Ishikawa (cell line): Measurements from ENCODE around the gene PTPRD.

Experiments
- CEBPB ChIP-seq: IDR thresholded peaks from 2 replicates; pipeline ENCODE4 v1.6.1; 2012
- CREB1 ChIP-seq: IDR thresholded peaks from 2 replicates; pipeline ENCODE4 v1.6.1; 2012; ENCODE audit warnings: low read depth
- EP300 ChIP-seq: IDR thresholded peaks from 2 replicates; pipeline ENCODE4 v1.6.1; 2012; ENCODE audit warnings: borderline replicate concordance
- FOXM1 ChIP-seq: IDR thresholded peaks from 2 replicates; pipeline ENCODE4 v1.6.1; 2012; ENCODE audit warnings: low read depth, borderline replicate concordance
- NFIC ChIP-seq: IDR thresholded peaks from 2 replicates; pipeline ENCODE4 v1.6.1; 2012
- RAD21 ChIP-seq: IDR thresholded peaks from 2 replicates; pipeline ENCODE4 v1.6.1; 2012; ENCODE audit warnings: low read depth
- TAF1 ChIP-seq: IDR thresholded peaks from 2 replicates; pipeline ENCODE4 v1.6.1; 2012; ENCODE audit warnings: low read depth, mild to moderate bottlenecking
- TCF12 ChIP-seq: IDR thresholded peaks from 2 replicates; pipeline ENCODE4 v1.6.1; 2012; ENCODE audit warnings: low read depth
- TEAD4 ChIP-seq: IDR thresholded peaks from 2 replicates; pipeline ENCODE4 v1.6.1; 2012
- YY1 ChIP-seq: IDR thresholded peaks from 2 replicates; pipeline ENCODE4 v1.6.1; 2012; ENCODE audit warnings: low read depth
- ZBTB7A ChIP-seq: IDR thresholded peaks from 2 replicates; pipeline ENCODE4 v1.6.1; 2012; ENCODE audit warnings: low read depth
- TF ChIP-seq, protein P1 (sequence below): IDR thresholded peaks from 2 replicates; pipeline ENCODE4 v1.6.1; 2012
- TF ChIP-seq, protein P2 (sequence below): IDR thresholded peaks from 2 replicates; pipeline ENCODE4 v1.6.1; 2012
- TF ChIP-seq, protein P3 (sequence below): IDR thresholded peaks from 2 replicates; pipeline ENCODE4 v1.6.1; 2012; ENCODE audit warnings: low read depth, mild to moderate bottlenecking

Gene PTPRD

DNA sequence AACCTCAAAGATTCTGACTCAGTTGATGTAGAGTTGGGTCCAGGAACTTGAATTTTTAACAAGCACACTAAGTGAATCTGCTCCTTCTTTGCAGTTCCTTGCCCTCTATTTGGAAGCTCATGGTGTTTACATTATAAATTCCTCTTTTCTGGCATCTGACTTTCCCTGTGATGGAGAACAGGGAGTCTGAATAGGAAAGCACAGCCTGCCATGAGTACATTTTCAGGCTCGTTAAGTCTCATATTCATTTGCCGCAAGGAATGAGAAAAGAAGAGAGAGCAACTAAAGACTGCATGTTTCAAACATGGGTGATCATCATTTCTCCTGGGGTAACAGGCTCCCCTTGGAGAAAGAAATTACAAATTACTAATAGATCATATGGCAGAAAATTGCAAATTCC lies 2345.2 kb downstream of the PTPRD start:
- TF ChIP-seq TAF1, result no peak
- no peak for TF ChIP-seq YY1
- TF ChIP-seq EP300, result no peak
- TF ChIP-seq, protein P1, sequence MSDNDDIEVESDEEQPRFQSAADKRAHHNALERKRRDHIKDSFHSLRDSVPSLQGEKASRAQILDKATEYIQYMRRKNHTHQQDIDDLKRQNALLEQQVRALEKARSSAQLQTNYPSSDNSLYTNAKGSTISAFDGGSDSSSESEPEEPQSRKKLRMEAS, result no peak
- TF ChIP-seq CREB1, result no peak
- TF ChIP-seq CEBPB, result no peak

DNA sequence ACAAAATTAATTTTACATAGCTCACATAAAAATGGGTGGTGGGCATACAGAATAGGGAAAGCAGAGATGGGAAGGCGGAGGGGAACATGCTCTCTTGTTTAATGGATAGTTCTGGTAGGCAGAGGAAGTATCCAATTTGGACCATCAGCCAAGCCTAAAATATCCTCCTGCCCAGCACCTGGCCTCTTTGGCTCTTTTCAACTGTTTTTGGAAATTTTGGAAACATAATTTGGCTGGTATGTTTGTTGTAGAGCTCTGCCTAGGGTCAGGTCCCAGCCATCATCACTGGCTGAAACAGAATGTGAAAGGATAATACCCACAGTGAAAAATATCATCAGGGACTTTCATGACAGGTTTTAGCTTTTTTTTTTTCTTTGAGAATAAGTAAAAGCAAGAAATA lies 2345.9 kb downstream of the PTPRD start:
- TF ChIP-seq EP300 (no peak), TEAD4 (no peak), TCF12 (no peak), FOXM1 (no peak), RAD21 (no peak), NFIC (no peak), ZBTB7A (no peak), CEBPB (no peak), YY1 (no peak), TAF1 (no peak)
- TF ChIP-seq, protein P2, sequence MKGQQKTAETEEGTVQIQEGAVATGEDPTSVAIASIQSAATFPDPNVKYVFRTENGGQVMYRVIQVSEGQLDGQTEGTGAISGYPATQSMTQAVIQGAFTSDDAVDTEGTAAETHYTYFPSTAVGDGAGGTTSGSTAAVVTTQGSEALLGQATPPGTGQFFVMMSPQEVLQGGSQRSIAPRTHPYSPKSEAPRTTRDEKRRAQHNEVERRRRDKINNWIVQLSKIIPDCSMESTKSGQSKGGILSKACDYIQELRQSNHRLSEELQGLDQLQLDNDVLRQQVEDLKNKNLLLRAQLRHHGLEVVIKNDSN, result no peak
- TF ChIP-seq, protein P3, sequence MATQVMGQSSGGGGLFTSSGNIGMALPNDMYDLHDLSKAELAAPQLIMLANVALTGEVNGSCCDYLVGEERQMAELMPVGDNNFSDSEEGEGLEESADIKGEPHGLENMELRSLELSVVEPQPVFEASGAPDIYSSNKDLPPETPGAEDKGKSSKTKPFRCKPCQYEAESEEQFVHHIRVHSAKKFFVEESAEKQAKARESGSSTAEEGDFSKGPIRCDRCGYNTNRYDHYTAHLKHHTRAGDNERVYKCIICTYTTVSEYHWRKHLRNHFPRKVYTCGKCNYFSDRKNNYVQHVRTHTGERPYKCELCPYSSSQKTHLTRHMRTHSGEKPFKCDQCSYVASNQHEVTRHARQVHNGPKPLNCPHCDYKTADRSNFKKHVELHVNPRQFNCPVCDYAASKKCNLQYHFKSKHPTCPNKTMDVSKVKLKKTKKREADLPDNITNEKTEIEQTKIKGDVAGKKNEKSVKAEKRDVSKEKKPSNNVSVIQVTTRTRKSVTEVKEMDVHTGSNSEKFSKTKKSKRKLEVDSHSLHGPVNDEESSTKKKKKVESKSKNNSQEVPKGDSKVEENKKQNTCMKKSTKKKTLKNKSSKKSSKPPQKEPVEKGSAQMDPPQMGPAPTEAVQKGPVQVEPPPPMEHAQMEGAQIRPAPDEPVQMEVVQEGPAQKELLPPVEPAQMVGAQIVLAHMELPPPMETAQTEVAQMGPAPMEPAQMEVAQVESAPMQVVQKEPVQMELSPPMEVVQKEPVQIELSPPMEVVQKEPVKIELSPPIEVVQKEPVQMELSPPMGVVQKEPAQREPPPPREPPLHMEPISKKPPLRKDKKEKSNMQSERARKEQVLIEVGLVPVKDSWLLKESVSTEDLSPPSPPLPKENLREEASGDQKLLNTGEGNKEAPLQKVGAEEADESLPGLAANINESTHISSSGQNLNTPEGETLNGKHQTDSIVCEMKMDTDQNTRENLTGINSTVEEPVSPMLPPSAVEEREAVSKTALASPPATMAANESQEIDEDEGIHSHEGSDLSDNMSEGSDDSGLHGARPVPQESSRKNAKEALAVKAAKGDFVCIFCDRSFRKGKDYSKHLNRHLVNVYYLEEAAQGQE, result no peak

DNA sequence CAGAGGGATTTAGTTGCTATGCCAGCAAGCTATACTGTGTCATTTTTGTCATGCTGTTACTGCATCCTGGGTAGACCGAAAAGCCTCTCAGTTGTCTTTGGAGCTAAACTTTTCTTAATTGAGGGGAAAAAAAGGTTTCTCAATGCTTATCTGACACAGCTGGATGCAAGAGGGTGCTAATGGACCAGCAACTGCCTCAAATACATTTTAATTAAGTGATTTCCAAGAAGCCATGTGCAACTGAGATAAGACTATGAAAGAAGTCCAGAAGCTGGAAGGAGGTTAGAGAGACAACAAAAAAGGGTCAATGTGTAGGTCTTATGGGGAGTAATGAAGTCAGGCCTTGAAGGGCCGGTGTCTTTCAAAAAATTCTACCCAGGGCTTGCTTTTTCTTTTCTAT lies 2347.5 kb downstream of the PTPRD start:
- TF ChIP-seq TEAD4, result no peak
- TF ChIP-seq, protein P1, result no peak
